ENCODE measurements around the gene RAB6B.

Gene RAB6B

DNA sequence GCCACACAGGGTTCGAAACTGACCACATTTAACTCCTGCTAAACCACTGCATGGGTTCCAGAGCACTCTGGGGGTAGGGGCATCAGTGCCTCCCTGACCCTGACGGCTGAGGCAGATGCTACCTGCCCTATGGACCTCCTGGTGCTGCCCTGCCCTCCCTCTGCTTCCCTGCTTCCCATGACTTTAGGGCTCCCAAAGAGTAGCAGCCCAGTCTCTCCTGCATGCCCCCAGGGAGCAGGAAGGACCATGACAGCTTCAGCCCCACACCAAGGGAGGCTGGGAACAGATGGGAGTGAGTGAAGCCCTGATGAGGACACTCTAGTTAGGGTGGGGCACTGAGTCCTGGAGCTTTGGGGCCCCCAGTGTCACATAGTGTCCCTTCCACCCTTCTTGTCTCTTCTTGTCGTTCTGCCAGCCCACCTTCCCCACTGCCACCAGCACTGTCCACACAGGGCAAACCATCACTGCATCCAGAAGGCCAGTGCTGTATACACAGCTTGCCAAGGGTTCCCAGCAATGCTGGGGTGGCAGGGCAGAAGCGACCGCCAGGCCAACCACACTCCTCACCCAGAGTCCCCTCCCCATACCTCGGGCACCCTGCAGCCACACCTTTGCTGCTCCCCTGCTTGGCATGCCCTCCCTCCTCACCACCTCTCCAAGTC is 59.1 kb downstream of the RAB6B start:
- no peak for DNase-seq (ENCODE audit: low read depth, low spot score)

DNA sequence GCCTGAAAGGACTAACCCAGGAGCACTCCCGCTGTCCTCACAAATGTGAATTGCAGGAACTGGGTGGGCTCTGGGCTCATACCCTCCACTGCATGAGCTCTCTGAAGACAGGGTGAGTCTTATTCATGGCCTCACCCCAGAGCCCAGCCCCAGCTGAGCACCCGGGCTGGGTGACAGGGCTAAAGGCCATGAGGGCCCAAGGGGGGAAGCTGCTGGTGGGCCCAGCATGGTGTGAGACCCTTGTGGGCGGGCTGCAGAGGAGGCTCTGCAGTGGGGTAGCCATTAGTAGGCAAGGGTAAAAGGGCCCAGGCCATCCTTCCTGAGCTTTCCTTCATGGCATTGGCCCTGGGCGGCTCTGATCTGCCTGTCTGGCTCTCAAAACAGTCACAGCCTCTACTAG is 59.7 kb downstream of the RAB6B start:
- no peak for DNase-seq (ENCODE audit: low read depth, low spot score)

DNA sequence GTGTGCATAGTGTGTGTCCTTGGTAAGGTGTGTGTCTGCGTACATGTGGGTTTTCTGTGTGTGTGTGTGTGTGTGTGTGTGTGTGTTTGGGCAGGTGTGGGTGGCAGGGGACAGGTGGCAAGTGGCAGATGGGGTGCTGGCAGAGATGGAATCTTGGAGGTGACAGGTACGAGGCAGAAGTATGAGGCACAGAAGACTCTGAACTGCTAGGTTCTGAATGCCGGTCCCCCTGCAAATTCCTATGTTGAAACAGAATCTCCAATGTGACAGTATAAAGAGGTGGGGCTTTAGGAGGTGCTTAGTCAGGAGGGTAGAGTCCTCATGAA is 60.3 kb downstream of the RAB6B start:
- DNase-seq (ENCODE audit: low read depth, low spot score): no peak

DNA sequence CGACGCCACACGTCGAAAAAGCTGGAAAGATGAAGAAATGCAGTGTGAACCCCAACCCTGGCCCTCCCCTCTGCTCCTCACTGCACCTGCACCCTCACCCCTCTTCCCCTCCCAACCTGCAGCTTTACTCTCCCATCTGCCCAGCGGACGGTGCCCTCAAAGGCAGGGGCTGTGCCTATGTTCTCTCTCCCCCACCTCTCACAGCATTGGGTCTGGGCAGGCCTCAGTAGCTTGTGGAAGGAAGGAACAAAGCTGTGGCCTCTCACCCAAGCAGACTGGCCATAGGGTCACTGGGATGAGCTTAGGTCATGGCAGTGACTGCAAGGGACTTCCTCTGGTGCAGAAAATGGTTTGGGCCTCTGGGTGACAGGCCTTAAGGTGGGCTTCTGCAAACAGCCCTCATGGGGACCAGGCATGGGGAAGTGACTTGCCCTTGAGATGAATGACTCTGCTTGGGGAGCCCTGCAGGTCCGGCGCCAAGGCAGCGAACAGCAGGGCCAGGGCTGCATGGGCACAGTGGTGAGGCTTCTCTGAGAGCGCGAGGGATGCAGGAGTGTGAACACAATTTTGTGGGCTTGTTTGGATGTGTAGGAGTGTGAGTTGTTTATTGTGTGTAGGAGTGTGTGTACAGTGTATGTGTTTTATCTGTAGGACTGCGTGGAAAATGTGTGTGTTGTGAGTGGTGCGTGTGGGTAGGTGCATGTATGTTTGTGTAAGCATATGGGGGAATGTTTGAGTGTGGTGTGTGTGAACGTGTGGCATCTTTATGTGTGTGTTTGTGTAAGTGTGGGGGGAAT is 60.9 kb downstream of the RAB6B start:
- DNase-seq (ENCODE audit: low read depth, low spot score): no peak

DNA sequence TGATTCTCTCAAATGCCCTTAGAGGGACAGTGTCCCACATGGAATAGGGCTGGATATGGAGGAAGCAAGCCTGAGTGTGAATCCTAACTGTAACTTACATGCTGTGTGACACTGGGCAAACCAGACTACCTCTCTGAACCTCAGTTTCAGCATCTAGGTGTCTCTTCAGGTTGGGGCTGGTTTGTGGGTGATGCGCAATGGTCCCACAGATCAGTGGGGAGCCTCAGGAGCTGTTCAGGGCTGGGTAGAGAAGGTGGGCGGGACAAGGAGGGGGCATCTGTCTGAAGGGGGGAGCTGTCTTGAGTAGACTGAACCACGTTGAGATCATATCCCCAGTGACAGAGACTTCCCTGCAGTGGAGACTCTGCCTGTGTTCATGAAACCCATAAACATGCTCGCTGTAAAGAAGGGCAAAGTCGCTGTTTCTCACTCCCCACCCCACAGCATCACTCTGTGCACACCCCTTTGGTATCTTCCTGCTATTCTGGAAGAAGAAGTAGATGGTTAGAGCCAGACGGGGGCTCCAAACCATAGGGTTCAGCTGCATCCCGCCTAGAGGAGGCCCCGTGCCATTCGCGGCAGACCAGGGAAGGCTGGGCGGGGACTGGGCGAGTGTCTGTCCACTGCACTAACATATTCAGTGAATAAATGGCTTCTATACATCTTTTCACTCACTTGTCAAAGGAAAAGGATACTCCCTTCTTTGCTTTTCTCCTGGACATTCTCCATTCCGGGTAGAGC is 61.6 kb downstream of the RAB6B start:
- DNase-seq (ENCODE audit: low read depth, low spot score): no peak

DNA sequence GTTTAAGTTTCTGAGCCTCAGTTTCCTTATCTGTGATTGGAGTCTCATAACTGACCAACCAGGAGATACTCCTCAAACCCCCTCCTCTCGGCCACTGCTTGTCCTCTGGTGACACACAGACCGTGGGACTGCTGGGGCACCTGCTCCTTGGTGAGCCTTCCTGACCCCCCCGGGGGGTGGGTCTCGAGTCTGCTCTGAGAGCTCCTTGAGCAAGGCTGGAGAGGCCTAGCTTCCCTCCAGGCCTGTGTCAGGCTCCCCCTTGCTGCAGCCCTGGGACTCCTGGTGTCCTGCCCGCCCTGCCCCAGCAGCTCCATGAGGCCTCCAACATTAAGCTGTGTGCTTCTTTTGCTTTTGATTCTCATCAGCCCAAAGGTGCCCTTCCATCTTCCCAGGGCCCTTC is 62.4 kb downstream of the RAB6B start:
- DNase-seq (ENCODE audit: low read depth, low spot score): no peak

DNA sequence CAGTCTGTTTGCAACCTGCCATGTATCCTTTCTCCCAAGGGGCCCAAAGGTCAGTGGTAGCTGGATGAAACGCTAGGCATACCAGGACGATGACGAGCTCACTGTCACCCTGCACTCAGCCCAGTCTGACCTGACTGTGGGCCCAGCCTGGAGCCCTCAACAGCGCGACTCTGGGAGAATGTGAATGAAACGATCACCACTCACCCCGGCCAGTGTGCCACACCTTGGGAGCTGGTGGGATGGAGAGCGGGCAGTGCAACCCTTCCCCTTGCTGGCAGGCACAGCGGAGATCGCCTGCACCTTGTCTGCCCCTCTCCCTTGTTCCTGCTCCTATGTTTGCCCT is 62.9 kb downstream of the RAB6B start:
- no peak for DNase-seq (ENCODE audit: low read depth, low spot score)

DNA sequence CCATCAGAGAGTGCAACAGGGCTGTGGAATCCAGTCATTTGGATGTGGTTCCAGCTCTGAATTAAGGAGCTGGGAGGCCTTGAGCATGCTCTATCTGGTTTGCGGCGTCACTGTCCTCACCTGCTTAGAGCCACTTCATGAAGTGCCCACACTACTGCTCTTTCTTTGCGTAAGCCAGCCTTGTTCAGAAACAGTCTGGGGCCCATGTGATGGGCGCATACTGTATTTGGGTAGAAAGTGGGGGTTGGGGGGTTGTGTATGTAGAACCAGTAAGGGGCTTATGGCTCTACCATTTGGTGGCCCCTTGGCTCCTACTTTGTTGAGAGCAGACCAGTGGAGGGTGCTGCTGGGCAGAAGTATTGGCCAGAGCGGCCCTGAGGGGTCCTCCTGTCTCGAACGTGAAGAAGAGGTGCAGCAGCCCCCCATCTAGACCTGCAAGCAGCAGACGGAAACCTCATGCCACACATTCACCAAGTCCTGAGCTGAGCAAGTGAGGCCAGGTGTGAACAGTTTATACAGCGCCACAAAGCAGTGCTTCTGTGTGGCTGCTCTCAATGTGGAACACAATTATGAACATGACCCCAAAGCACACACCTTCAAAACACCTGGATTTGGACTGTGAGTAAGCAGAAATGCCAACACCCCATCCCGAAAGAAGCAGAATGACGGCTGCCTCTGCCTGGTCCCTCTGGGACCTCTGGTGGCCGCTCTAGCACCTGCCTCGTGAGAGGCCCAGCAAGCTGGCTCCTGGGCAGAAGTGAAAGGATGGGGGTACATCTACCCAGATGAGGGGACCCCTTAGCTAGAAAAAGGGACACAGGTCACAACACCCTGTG is 63.5 kb downstream of the RAB6B start:
- DNase-seq (ENCODE audit: low read depth, low spot score): no peak

DNA sequence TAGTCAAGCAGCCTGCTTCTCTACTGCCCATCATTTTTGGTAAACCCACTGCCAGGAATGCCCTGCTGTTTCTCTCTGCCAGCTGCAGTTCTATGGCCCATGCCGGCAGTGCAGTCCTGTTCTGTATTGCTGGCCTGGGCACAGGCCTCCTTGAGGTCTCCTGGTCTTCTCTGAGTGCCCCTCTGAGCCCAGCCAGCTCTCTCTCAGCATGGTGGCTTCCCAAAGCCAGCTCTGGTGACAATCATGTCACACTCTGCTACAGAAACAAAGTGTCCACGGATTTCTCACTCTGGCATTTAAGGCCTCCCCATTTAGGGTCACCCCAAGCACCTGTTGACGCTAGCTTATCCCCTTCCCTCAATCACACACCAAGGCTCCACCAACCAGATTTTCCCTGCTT is 65.6 kb downstream of the RAB6B start:
- DNase-seq (ENCODE audit: low read depth, low spot score): no peak

DNA sequence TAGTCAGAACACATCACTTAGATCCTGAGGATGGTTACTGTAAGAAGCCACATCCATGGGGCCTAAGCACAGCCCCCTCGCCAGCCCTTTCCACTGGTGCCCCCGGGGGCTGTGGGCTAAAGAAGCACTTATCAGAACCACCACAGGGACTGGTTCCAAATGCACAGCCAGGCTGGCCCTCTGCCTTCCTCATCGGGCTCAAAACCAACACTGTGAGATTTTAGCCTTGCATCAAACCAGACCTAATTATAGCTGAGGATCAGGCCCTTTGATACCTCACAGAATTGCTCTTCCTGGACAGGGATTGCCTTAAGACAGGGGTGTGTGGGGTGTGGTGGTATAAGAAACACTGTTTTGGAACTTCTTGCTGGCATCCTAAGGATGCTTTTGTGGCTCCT is 66.4 kb downstream of the RAB6B start:
- DNase-seq (ENCODE audit: low read depth, low spot score): no peak

DNA sequence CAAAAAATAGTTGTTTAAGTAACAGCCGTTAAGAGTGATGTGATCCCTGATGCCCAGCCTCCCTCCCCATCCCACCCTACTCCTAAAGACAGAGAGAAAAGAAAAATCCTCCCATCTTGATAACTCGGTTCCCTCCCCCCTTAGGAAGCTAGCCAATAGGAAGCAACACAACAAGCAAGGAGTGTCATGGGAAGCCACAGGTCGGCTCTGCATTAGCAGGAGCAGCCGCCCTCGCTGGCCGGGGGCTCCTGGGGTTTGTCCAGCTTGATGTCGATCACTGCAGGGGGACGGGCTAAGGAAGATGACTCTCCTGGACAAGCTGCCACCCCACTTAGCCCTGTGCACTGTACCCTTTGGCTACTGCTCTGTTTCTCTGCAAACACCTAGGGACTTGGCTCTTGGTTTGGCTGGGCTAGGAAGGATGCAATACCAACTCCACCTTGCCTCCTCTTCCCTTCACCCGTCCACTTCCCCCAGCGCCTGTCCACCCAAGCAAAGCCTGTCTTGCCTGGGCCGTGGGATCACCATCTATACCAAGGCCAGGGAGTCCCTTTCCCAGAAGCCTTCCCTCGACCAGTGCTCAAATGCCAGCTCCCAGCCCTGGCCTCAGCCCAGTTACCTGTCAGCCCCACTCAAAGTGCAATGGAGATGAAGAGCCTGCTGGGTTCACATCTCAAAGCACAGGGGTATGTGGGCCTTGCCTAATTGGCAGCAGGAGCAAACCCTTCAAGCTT is 66.9 kb downstream of the RAB6B start:
- no peak for DNase-seq (ENCODE audit: low read depth, low spot score)

DNA sequence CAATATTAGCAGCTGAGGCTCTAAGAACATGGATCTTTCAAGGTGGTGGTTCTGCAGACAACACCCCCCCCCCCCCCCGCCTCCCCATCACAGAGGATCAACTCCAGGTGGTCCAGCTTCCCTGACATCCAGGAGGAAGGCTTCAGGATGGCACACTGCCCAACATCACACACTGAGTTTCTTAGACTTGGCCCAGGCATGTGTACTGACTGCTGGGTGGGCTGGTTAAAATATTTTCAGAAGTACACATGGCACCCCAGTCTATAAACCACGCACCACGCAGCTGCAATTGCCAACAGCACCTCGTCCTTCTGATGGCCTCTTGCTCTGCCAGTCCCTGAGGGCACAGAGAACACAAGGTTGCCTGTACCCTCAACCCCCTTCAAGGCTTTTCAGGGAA is 68.0 kb downstream of the RAB6B start:
- DNase-seq (ENCODE audit: low read depth, low spot score): no peak

DNA sequence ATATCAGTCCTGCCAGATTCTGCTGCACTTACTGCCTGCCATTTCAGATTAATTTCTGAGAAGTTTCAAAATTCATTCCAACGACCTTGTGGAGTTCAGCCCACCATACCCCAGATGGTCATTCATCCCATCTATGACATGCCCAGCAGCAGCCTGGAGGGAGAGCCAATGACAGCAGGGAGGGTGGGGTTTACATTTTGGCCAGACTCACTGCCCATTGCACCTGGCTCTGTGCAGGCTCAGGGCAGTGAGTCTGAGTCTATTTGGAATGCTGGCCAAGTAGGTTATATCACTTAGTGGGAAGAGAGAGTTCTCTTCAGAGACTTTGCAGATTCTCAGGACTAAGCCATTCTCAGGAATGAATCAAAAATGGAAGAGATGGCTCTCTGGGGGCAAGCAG is 68.5 kb downstream of the RAB6B start:
- no peak for DNase-seq (ENCODE audit: low read depth, low spot score)

DNA sequence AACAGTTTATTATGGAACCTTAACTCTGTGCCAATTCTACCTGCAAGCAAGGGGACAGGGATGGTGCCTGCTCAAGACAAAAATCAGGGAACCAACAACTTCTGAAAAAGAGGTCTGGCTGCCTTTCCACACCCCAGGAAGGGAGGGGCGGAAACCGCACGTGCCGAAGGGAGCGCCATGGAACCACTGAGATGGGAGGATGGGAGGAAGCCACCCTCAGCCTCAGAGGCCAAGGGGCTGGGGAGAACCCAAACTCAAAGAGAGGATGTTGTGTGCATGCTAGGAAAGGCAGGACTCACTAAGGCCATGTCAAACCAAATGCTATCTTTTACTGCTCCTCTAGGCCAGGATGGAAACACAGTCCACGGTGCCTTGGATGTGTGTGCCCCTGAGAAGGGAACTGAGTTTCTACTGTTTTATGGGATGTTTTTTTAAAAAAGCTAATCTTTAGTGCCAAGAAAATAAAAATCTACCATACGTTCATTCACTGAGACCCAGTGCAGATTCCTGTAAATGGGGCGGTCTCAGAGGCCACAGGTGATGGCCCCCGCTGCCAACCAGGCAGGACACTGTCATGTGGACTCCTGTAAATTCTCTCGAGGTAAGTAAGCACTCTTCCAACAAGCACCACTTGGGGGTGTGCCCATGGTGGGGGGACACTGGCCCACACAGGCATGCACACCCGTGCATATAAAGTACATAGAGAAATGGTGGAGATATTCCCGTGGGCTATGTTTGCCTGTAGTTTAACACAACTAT is 69.5 kb downstream of the RAB6B start:
- DNase-seq (ENCODE audit: low read depth, low spot score): no peak

DNA sequence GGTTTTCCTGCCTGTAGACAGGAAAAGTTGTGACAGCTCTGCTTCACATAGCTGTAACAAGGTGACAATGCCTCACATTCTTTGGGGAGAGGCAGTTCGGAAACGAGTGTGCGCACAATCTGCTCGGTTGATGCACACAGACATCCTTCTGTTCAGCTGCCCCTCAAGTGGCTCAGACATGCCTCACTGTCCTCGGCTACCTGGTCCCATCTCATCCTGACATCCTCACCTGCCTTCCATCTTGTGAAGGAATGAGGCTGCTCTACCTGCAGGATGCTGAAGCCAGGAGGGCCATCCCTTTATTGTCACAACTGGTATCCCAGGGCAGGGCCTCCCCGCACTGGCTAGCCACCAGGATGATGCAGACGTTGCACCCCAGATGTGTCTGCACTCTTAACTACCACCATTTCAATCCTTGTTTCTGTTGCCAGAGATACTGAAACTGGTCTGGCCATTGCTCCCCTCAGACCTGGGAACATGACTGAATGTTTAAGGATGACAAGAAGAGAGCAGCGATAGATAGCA is 70.7 kb downstream of the RAB6B start:
- no peak for DNase-seq (ENCODE audit: low read depth, low spot score)

DNA sequence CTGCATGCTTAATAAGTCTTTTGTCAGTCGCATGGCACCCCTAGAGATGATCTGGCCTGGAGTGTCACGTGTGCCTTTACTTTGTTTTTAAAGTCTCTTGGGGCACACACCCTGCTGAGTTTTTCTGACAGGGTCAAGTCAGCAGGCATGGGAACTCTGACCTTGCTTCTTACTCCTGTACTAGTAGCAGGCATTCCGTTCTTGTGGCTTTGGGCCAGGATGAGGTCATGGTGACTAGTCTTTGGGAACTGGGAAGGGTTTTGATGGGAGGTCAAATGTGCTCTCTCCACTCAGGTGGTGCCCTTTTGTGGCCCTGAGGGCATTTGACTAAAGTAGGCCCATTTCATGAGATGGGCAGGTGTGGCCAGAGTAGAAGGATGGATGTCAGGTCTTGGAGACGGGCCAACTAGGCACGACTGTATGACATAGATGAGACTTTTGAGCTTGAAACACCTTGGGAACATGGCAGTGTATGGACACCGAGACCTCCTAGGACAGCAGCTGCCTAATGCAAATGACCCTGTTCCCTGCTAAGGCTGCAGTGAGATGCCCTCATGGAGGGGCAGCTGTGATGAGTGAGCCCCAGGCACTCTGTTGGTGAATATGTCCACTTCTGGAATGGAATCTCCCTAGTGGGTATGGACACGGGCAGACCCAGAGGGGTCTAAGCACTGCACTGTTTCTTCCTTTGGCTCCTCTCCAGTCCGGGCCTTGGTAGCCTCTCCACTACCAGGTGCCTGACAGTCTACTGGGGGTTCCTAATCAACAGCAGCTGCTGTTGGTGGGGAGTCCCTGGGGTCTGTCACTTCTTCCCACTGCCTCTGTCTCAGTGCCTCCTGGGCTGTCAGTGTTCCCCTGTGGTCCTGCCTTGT is 73.7 kb downstream of the RAB6B start:
- DNase-seq (ENCODE audit: low read depth, low spot score): no peak

DNA sequence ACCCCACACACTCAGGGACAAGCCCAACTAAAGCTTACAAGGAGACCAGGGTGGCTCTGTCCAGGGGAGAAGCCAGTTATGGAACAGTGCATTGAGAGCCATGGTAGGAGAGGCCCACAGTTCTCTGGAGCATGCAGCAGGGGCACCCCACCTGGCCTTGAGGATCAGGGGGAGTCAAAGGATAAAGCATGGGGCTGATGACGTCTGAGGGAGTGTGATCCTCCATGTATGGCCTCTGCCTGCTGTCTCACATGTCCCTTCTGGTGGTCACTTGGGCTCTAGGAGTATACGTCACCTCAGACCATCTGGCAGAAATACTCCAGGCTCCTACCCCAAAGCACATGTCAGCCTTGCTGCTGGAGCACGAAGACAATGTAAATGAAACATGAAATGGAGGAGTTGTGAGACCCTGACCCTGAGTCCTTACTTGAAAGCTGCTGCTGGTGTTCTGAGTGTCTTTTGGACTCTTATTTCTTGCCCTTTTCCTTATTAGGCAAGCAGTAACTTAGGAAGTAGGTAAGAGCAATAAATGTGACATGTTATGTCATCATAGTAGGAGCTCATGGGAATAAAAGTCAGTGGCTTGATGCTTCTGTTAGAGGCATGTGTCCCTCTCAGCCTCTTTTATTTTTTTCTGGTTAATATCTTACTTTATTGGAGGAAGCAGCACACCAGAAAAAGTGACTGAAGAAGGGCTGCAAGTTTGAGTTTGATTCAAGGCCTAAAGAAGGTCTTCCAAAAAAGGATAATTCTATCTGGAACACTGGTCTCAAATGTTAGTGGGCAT is 74.6 kb downstream of the RAB6B start:
- no peak for DNase-seq (ENCODE audit: low read depth, low spot score)

DNA sequence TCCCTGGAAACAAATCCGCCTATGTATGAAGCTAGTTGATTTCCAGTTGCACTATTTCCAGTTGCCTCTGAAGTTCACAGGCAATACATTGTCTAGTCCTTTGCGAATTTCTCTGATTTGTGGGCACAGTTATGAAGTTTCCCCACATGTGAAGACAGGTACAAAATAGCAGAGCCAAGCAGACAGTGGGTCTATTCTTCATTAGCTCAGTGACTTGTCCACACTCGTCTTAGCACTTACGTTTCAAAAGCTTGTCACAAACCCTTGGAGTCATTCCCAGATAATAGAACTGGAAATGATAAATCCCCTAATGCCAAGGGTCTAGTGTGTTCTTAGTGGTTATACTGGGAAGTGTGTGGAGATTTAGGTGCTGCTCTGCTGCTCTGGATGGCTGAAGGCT is 75.6 kb downstream of the RAB6B start:
- DNase-seq (ENCODE audit: low read depth, low spot score): no peak

DNA sequence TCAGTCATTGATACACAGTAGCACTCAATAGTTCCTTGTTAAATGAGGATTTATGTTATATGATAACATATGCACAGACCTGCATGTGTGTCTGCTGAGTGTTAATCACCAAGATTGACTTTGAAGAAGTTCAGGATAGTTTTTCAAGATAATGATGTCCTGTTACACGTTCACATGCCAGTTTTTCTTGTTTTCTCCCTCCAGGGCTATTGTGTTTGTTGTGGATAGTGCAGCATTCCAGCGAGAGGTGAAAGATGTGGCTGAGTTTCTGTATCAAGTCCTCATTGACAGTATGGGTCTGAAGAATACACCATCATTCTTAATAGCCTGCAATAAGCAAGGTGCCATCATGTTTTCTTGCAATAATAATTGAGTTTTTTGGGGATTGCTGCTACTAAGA is 80.3 kb downstream of the RAB6B start:
- no peak for DNase-seq (ENCODE audit: low read depth, low spot score)

Data from activated naive CD8-positive, alpha-beta T cell treated with anti-CD3 and anti-CD28 coated beads, Interleukin-2, amount 50 U/mL, for 16 hours (primary cell).